LNCaP clone FGC (cell line): Measurements from ENCODE around the gene KNL1.

Experiments used
- DNase-seq: peaks from one replicate; pipeline ENCODE4 v3.0.0-alpha.2; 2011; ENCODE audit warnings: low read depth
- H3K4me3 ChIP-seq: 2 replicates; pipeline ENCODE4 v1.5.1; 2011; ENCODE audit warnings: mild to moderate bottlenecking, low read depth, low read length, control low read depth
- TF ChIP-seq, protein P1 (sequence below): IDR thresholded peaks from 2 replicates; pipeline ENCODE4 v1.5.1; 2012; ENCODE audit warnings: mild to moderate bottlenecking; ENCODE audit not compliant: control insufficient read depth, insufficient read depth; ENCODE audit errors: extremely low read depth

The KNL1 gene, protein sequence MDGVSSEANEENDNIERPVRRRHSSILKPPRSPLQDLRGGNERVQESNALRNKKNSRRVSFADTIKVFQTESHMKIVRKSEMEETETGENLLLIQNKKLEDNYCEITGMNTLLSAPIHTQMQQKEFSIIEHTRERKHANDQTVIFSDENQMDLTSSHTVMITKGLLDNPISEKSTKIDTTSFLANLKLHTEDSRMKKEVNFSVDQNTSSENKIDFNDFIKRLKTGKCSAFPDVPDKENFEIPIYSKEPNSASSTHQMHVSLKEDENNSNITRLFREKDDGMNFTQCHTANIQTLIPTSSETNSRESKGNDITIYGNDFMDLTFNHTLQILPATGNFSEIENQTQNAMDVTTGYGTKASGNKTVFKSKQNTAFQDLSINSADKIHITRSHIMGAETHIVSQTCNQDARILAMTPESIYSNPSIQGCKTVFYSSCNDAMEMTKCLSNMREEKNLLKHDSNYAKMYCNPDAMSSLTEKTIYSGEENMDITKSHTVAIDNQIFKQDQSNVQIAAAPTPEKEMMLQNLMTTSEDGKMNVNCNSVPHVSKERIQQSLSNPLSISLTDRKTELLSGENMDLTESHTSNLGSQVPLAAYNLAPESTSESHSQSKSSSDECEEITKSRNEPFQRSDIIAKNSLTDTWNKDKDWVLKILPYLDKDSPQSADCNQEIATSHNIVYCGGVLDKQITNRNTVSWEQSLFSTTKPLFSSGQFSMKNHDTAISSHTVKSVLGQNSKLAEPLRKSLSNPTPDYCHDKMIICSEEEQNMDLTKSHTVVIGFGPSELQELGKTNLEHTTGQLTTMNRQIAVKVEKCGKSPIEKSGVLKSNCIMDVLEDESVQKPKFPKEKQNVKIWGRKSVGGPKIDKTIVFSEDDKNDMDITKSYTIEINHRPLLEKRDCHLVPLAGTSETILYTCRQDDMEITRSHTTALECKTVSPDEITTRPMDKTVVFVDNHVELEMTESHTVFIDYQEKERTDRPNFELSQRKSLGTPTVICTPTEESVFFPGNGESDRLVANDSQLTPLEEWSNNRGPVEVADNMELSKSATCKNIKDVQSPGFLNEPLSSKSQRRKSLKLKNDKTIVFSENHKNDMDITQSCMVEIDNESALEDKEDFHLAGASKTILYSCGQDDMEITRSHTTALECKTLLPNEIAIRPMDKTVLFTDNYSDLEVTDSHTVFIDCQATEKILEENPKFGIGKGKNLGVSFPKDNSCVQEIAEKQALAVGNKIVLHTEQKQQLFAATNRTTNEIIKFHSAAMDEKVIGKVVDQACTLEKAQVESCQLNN (N-terminal part only)

DNA sequence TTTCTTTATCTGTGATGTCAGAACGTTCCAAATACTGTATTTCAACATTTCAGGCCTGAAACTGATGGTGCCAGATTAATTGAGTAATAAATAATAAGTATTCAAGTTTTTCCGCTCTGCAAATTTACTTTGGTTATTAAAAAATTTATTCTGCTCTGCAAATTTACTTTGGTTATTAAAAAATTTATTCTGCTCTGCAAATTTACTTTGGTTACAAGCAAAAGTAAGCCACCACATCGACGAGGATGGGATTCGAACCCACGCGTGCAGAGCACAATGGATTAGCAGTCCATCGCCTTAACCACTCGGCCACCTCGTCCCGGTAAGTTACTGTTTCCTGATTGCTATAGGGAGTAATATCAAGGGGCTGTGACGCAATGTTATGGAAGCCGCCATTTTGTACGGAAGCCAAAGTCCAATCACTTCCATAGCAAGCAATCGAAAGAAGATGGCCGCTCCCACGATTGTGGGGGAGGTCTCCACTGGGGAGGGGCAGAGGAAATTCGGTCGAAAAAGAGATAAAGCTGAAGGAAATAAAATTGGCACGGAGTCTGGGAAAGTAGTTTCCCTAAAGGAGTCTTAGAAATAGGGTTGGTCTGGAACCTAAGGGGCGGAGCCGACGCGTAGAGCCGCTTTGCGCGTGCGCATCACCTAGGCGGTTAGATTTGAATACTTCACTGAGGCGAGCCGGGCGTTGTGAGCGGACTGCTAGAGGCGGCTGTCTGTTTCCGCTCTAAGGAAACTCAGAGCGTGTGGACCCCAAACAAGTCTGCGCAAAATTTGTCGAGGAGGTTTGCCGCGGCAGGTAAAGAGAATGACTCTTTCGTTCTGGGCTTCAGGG is at the start of gene KNL1:
KNL1 (plus strand) TSS at position 662 of the 841 bp plus-strand sequence. CDS start 8,683 bp downstream, outside the sequence.
- peak; percentile 89 for DNase-seq
- TF ChIP-seq, protein P1, sequence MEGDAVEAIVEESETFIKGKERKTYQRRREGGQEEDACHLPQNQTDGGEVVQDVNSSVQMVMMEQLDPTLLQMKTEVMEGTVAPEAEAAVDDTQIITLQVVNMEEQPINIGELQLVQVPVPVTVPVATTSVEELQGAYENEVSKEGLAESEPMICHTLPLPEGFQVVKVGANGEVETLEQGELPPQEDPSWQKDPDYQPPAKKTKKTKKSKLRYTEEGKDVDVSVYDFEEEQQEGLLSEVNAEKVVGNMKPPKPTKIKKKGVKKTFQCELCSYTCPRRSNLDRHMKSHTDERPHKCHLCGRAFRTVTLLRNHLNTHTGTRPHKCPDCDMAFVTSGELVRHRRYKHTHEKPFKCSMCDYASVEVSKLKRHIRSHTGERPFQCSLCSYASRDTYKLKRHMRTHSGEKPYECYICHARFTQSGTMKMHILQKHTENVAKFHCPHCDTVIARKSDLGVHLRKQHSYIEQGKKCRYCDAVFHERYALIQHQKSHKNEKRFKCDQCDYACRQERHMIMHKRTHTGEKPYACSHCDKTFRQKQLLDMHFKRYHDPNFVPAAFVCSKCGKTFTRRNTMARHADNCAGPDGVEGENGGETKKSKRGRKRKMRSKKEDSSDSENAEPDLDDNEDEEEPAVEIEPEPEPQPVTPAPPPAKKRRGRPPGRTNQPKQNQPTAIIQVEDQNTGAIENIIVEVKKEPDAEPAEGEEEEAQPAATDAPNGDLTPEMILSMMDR = no peak
- peak within 1 kb of the TSS; percentile 63 for H3K4me3 ChIP-seq

DNA sequence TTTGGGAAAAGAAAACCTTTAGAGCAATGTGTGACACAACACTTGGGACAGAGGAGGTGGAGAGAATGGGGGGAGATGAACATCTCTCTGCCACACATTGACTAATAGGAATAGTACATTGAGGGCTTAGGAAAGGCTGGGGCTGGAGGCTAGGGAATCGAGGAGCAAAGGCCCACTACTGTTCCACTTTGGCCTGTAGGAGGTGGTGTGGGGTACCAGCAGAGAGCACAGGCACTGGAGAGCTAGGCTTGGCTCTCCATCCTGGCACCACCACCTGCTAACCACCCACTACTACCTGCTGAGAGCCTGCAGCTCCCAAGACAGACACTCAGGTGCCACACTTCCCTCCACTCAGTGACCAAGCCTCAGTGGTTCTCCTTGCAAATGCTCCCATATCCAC is 48.6 kb upstream of the KNL1 start:
- no peak overlapping the region for H3K4me3 ChIP-seq
- TF ChIP-seq, protein P1 = no peak
- no peak for DNase-seq

DNA sequence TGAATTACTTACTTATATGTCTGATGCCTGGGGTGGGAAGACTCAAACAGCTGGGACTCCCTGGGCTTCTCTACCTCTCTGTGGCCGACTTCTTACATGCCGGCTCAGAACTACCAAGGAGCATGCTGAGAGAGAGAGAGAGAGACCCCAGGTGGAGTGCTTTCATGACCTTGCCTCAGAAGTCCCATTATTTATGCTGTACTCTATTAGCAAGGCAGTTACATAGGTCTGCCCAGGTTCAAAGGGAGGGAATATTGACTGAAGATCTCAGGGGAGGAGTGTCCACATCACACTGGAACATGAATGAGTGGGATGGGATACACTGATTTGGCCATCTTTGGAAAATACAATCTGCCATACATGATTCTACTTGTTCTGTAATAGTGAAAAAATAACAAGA is 45.4 kb upstream of the KNL1 start:
- H3K4me3 ChIP-seq = no peak overlapping the region
- no peak for DNase-seq
- TF ChIP-seq, protein P1 = no peak

DNA sequence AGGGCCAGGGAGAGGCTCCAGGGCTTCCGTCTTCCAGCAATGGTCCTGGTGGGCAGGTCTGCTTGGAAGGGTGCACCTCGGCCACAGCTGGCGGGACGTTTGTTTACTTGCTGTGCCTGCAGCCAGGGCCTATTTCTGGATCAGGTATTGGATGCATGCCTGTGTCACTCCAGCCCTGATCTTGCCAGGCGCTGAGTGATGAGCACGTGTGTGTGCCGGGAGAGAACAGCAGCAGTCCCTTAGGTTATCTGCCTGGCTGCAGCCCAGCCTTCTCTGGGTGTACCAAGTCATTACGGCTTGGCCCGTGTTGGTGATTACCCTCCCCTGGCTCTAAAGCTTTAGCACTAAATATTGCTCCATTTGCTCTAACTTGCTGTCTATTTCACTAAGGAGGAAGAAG is 44.2 kb upstream of the KNL1 start:
- no peak overlapping the region for H3K4me3 ChIP-seq
- TF ChIP-seq, protein P1 = no peak
- DNase-seq = peak; percentile 85

DNA sequence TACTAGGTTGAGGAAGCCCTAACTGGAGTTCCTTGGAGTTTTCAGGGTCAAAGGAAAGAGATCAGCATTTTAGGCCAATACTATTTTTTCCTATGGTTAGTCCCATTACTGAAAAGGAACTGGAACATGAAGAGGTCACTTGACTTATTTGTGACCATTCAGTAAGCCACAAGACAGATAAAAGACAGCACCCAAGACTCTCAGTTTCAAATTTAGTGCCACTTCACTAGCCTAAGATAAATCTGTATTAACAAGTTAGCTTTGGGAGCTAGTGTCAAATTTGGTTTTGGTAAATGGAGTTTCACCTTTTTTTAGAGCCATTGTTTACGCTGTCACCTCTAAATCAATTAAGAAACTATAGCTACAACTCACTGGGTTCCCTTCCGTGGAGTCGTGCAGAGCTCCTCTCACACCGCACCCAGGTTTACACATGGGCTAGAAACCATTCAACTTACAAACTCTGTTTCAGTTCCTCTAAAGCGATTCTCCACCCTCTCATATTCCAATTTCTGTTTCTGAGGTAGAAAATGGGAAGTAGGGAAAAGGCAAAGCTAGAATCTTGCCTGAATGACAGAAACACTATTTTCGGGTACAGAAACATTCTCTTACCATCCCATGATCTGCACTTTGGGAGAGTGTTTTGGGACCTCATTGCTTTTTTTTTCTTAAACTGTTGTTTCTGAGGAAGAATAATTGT is 43.6 kb upstream of the KNL1 start:
- no peak for DNase-seq
- H3K4me3 ChIP-seq = no peak overlapping the region
- TF ChIP-seq, protein P1 = no peak
